Measurements from ENCODE around the gene AGO3.
A peak's percentile ranks its signal among the peaks of the same experiment; 100 is the strongest.

The AGO3 gene

GRCh38 chr1:35925741-35926140 lies 5.2 kb upstream of the AGO3 start:
- Histone ChIP-seq H3K4me3 (ENCODE audit: low read depth, low read length, poor library complexity, severe bottlenecking) (no peak overlapping the region), H3K79me2 (ENCODE audit: insufficient read depth, low read length) (no peaks in the 10 kb centered on the region), H3K36me3 (ENCODE audit: insufficient read depth, low read length) (peaks cover 12% of the 10 kb centered on the region), H3K9me3 (ENCODE audit: low read length) (no peaks in the 10 kb centered on the region), H3K27me3 (ENCODE audit: insufficient read depth, low read length) (no peaks in the 10 kb centered on the region), H3K27ac (ENCODE audit: low read depth, low read length, poor library complexity, severe bottlenecking) (no peak overlapping the region), H3K9ac (ENCODE audit: low read length) (no peak overlapping the region), H3K4me1 (ENCODE audit: insufficient read depth, low read length, severe bottlenecking) (peaks cover 7% of the 10 kb centered on the region), H3F3A (ENCODE audit: insufficient read depth, low read length) (0 out of 2 replicates have a peak, but pooled peaks cover 3% of the 10 kb centered on the region), H2AFZ (ENCODE audit: low read length) (no peak overlapping the region), H3K4me2 (ENCODE audit: low read length) (no peak overlapping the region), H4K20me1 (ENCODE audit: insufficient read depth, low read length) (no peaks in the 10 kb centered on the region), H3K9me2 (ENCODE audit: low read depth, low read length) (no peaks in the 10 kb centered on the region)
- TF ChIP-seq, protein P1, sequence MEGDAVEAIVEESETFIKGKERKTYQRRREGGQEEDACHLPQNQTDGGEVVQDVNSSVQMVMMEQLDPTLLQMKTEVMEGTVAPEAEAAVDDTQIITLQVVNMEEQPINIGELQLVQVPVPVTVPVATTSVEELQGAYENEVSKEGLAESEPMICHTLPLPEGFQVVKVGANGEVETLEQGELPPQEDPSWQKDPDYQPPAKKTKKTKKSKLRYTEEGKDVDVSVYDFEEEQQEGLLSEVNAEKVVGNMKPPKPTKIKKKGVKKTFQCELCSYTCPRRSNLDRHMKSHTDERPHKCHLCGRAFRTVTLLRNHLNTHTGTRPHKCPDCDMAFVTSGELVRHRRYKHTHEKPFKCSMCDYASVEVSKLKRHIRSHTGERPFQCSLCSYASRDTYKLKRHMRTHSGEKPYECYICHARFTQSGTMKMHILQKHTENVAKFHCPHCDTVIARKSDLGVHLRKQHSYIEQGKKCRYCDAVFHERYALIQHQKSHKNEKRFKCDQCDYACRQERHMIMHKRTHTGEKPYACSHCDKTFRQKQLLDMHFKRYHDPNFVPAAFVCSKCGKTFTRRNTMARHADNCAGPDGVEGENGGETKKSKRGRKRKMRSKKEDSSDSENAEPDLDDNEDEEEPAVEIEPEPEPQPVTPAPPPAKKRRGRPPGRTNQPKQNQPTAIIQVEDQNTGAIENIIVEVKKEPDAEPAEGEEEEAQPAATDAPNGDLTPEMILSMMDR (IDR thresholded peaks at IDR 0.05; ENCODE audit: low read length), result no peak
- TF ChIP-seq EZH2 (IDR thresholded peaks at IDR 0.05; ENCODE audit: borderline replicate concordance, low read length), result no peak

DNA sequence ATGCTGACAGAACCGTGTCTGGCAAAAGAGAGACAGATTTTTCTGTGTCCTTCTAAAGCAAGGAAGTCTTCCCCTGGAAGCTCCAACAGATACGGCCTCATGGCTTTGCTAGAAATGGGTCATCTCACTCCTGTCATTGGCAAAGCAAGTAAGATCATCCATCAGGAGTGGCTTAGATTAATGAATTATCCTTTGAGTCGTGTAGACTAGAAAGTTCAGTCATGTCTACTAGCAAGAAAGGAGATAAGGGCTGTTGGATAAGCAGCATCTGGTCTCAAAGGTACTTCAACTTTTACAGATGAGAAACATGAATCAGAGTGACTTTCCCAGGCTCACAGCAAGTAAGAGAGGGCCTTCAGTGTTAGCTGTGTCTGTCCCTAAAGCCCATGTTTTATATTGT lies 3.4 kb upstream of the AGO3 start:
- Histone ChIP-seq H3K9ac (ENCODE audit: low read length) (no peak overlapping the region), H3K27me3 (ENCODE audit: insufficient read depth, low read length) (no peaks in the 10 kb centered on the region), H3F3A (ENCODE audit: insufficient read depth, low read length) (0 out of 2 replicates have a peak, but pooled peaks cover 3% of the 10 kb centered on the region), H3K9me2 (ENCODE audit: low read depth, low read length) (no peaks in the 10 kb centered on the region), H3K36me3 (ENCODE audit: insufficient read depth, low read length) (no peaks in the 10 kb centered on the region), H4K20me1 (ENCODE audit: insufficient read depth, low read length) (no peaks in the 10 kb centered on the region), H3K27ac (ENCODE audit: low read depth, low read length, poor library complexity, severe bottlenecking) (no peak overlapping the region), H2AFZ (ENCODE audit: low read length) (no peak overlapping the region), H3K4me2 (ENCODE audit: low read length) (no peak overlapping the region), H3K9me3 (ENCODE audit: low read length) (no peaks in the 10 kb centered on the region), H3K4me3 (ENCODE audit: low read depth, low read length, poor library complexity, severe bottlenecking) (no peak overlapping the region), H3K79me2 (ENCODE audit: insufficient read depth, low read length) (peaks cover 10% of the 10 kb centered on the region), H3K4me1 (ENCODE audit: insufficient read depth, low read length, severe bottlenecking) (peaks cover 15% of the 10 kb centered on the region)
- TF ChIP-seq EZH2 (IDR thresholded peaks at IDR 0.05; ENCODE audit: borderline replicate concordance, low read length), result no peak
- TF ChIP-seq, protein P1 (IDR thresholded peaks at IDR 0.05; ENCODE audit: low read length), result no peak

GRCh38 chr1:35929730-35930592 lies 944 bp upstream of the AGO3 start:
- H3K4me3 ChIP-seq (ENCODE audit: low read depth, low read length, poor library complexity, severe bottlenecking), result peak overlapping the region; percentile 69
- H4K20me1 ChIP-seq (ENCODE audit: insufficient read depth, low read length), result no peaks in the 10 kb centered on the region
- H3K36me3 ChIP-seq (ENCODE audit: insufficient read depth, low read length), result no peaks in the 10 kb centered on the region
- H3K79me2 ChIP-seq (ENCODE audit: insufficient read depth, low read length), result peaks cover 35% of the 10 kb centered on the region
- peak overlapping the region; percentile 76 for H3K4me2 ChIP-seq (ENCODE audit: low read length)
- no peaks in the 10 kb centered on the region for H3K9me3 ChIP-seq (ENCODE audit: low read length)
- H3F3A ChIP-seq (ENCODE audit: insufficient read depth, low read length), result 0 out of 2 replicates have a peak, but pooled peaks cover 3% of the 10 kb centered on the region
- TF ChIP-seq, protein P1 (IDR thresholded peaks at IDR 0.05; ENCODE audit: low read length), result no peak
- no peak for TF ChIP-seq EZH2 (IDR thresholded peaks at IDR 0.05; ENCODE audit: borderline replicate concordance, low read length)
- H3K9me2 ChIP-seq (ENCODE audit: low read depth, low read length), result no peaks in the 10 kb centered on the region
- peak overlapping the region; percentile 66 for H3K27ac ChIP-seq (ENCODE audit: low read depth, low read length, poor library complexity, severe bottlenecking)
- H2AFZ ChIP-seq (ENCODE audit: low read length), result no peak overlapping the region
- H3K9ac ChIP-seq (ENCODE audit: low read length), result peak overlapping the region; percentile 79
- H3K4me1 ChIP-seq (ENCODE audit: insufficient read depth, low read length, severe bottlenecking), result peaks cover 35% of the 10 kb centered on the region
- H3K27me3 ChIP-seq (ENCODE audit: insufficient read depth, low read length), result no peaks in the 10 kb centered on the region
